Body of pancreas (tissue), 4 donors: Measurements from ENCODE around the gene FGF21.

ENCODE experiments used
- POLR2A ChIP-seq, 3 donors: fragments of 450-650 bp; IDR thresholded peaks; one replicate each; pipeline ENCODE4 v1.6.1; 2016; ENCODE audit warnings: antibody characterized with exemption in 3 of 3, mild to moderate bottlenecking in 2 of 3
- TF ChIP-seq, protein P1 (sequence below), 7 experiments: fragments of 450-650 bp in 4 of 7; fragments of 200-600 bp in 3 of 7; sonication (generic) in 3 of 7; IDR thresholded peaks; one replicate each; pipeline ENCODE4 v1.5.1; 2016 to 2019; ENCODE audit warnings: antibody characterized with exemption in 7 of 7

DNA sequence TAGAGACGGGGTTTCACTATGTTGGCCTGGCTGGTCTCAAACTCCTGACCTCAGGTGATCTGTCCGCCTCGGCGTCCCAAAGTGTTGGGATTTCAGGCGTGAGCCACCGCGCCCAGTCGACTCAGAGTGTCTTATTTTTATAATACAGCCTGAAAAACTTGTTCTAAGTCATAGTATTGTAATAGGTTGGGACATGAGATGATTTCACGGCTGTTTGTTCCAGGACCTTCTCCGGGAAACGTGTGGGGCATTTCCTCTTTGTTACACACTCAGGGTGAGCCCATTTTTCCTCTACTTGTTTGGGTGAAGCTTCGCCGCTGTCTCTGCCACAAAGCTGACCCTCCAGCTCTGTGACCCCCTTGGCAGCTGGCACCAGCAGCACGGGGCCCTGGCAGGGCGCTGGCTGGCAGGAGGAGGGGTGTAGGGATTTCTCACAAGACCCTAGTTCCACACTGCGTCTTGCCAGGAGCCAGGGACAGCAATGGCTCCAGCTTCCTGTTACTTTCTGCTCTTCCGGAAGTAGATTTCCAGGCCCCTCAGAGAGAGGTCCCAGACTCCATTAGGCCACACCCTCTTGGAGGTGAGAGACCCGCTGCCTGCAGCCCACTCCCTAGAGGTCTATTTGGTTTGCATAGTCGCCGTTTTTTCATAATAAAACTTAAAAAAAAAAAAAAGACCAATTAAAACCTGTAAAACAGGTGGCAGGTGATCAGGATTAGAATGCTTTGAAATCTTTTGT lies 15.6 kb downstream of the FGF21 start:
- TF ChIP-seq, protein P1, sequence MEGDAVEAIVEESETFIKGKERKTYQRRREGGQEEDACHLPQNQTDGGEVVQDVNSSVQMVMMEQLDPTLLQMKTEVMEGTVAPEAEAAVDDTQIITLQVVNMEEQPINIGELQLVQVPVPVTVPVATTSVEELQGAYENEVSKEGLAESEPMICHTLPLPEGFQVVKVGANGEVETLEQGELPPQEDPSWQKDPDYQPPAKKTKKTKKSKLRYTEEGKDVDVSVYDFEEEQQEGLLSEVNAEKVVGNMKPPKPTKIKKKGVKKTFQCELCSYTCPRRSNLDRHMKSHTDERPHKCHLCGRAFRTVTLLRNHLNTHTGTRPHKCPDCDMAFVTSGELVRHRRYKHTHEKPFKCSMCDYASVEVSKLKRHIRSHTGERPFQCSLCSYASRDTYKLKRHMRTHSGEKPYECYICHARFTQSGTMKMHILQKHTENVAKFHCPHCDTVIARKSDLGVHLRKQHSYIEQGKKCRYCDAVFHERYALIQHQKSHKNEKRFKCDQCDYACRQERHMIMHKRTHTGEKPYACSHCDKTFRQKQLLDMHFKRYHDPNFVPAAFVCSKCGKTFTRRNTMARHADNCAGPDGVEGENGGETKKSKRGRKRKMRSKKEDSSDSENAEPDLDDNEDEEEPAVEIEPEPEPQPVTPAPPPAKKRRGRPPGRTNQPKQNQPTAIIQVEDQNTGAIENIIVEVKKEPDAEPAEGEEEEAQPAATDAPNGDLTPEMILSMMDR (IDR thresholded peaks at IDR 0.05), result no peak
- no peak for TF ChIP-seq POLR2A (IDR thresholded peaks at IDR 0.05)
